Stimulated activated CD8-positive, alpha-beta memory T cell treated with anti-CD3 and anti-CD28 coated beads, Interleukin-4, amount 100 ng/mL, for 24 hours (primary cell): ENCODE measurements around the gene ZKSCAN7.
"Not testable (repeated sequence)": the region's sequence is repeated elsewhere in the genome, so short reads cannot be mapped to it uniquely, and the experiment has no call there.

Experiments
- DNase-seq: peaks from one replicate; pipeline ENCODE4 v3.0.0-alpha.2; 2020; ENCODE audit warnings: low read depth

The ZKSCAN7 gene

GRCh38 chr3:44554626-44555592 lies at the start of gene ZKSCAN7:
Gene ZKSCAN7 (plus strand): TSS chr3:44555193. CDS start chr3:44557048, 1,855 bp downstream.
- DNase-seq = peak; percentile 48

DNA sequence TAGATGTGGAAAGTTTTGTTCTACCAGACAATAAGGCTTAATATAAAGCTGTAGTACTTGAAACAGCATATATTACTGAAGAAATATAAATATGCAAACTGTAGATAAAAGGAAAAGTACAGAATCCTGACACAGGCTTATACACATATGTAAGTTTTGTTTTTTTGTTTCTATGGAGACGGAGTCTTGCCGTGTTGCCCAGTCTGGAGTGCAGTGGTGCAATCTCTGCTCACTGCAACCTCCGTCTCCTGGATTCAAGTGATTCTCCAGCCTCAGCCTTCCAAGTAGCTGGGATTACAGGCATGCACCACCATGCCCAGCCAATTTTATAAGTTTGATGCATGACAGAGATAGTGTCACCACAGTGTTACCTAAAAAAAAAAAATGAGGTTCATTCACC lies 48.4 kb upstream of the ZKSCAN7 start:
- DNase-seq = no peak

DNA sequence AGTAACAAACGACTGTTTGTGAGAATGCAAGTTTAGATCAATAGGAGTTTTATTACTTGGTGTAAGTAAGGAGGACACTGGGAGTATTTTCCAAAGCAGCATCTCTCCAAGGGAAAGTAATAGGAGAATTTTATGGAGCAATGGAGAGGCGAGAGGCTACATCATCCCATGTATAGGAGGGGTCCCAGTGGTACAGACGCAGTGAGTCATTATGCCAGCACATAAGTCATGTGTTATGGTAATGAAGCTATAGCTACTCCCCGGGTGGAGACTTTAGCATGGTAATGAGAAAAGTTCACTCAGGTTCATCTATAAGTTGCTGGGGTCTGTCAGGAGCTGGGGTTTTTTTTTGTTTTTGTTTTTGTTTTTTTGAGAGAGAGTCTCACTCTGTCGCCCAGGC lies 48.0 kb upstream of the ZKSCAN7 start:
- no peak for DNase-seq

DNA sequence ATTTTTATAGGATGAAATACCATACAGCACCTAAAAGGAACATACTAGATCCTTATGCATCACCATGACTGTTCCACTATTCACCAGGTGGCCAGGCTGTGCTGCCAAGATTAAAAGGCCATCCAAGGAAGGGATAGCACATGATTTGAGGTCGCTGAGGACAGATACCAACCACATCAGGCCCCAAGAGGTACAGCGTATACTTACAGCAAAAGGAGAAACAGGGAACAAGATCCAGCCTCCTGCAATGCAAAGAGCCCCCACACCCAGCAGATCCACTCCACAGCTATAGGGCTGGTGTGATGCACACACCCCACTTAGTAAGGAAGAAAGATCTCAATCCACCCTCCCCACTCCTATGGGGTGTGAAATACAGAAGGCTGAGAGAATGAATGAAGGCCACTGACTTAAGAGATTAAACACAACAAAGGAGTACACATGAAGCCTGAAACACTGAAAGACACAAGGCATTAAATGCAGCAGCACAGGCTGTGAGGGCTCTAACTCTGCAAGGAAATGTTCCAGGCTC lies 45.5 kb upstream of the ZKSCAN7 start:
- DNase-seq = no peak

GRCh38 chr3:44510000-44510368 lies 45.0 kb upstream of the ZKSCAN7 start:
- no peak for DNase-seq

DNA sequence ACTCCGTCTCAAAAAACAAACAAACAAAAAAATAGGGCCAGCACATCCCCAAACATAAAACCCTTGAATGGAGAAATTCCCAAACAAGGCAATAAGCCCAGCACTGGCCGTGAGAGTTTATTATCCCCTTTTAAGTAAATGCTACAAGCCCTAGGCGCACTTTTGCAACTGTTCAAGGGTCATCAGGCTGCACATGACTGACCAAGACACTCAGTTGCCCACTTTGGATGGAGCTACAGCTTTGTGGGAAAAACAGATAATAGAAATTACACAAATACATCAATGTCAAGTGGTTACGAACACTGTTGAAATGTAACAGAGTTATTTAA lies 43.8 kb upstream of the ZKSCAN7 start:
- DNase-seq = no peak

DNA sequence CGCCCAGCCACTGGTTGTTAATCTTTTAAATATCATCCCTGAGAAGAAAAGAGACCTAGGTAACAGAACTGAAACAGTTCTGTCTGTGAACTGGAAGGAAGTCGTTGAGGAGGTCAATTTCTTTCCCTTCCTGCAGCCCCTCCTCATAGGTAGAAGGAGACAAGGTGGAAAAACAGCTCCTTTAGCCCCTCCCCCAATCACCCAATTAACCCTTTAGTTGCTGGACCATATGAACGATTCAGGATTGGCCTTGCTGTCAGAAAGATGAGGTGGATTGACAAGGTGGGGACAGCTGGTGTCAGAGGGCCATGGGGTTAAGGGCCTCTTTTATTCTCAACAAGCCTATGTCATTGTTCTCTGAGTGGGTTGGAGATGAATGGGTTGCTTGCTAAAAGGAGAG lies 41.5 kb upstream of the ZKSCAN7 start:
- DNase-seq = no peak

DNA sequence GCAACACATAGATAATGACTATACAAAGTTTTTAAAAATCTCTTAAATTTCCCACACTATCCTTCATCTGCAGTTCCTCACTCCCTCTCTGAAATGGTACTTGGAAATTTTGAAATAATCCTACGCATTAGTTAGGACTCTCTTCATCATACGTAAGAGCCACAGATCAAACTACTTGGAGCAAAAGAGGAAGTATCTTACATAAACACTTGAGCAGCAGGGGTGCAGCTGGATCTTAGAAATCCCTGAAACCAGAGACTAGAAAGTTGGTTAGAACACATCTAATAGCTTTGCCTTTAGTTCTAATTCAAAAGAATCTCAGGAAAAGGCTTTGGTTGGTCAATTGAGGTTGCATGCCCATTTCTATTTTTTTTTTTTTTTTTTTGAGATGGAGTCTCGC lies 38.8 kb upstream of the ZKSCAN7 start:
- no peak for DNase-seq

- no peak for DNase-seq
Observed at GRCh38 chr3:44518782-44519156, 36.2 kb upstream of the ZKSCAN7 start.

DNA sequence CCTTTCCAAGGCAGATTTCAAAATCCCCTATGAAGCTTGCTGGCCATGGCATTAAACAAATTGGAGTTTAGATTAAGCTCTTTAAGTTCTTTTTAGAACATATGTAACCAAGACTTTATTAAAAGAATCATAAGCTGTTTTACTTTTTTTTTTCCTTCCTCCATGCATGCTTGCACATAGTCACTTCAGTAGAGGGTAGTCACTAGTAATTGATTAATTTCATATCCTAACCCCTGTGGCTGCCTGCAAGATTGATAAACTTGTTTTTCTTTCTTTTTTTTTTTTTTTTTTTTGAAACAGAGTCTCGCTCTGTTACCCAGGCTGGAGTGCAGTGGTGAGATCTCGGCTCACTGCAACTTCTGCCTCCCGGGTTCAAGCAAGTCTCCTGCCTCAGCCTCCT lies 33.3 kb upstream of the ZKSCAN7 start:
- no peak for DNase-seq

- no peak for DNase-seq
Observed at GRCh38 chr3:44522494-44522933, 32.5 kb upstream of the ZKSCAN7 start.

DNA sequence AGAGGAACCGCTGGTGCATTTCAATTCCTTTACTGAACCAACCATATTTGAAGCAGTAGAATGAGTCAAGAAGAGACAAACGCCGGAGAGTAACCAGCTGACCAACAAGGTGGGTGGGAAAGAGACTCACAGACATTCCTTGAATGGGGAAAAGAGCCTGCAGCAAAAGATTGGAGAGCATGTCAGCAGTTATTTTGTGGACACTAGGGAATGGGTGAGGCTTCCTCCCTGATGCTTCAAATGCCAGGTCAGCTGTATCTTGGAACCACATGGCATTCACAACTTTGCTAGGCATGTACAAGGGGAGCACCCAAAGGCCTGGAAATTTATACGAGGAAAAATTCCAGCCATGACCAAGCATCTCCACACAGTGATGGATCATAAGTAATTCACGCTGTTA lies 29.9 kb upstream of the ZKSCAN7 start:
- no peak for DNase-seq

- no peak for DNase-seq
Observed at GRCh38 chr3:44529927-44530326, 25.1 kb upstream of the ZKSCAN7 start.

GRCh38 chr3:44530911-44531310 lies 24.1 kb upstream of the ZKSCAN7 start:
- no peak for DNase-seq

- DNase-seq = not testable (repeated sequence)
Observed at GRCh38 chr3:44534659-44535058, 20.3 kb upstream of the ZKSCAN7 start.

GRCh38 chr3:44535364-44535763 lies 19.6 kb upstream of the ZKSCAN7 start:
- DNase-seq = no peak

- not testable (repeated sequence) for DNase-seq
Observed at GRCh38 chr3:44544811-44545210, 10.2 kb upstream of the ZKSCAN7 start.

- DNase-seq = no peak
Observed at GRCh38 chr3:44555723-44556122, 730 bp downstream of the ZKSCAN7 start.

GRCh38 chr3:44557074-44557473 lies 2.1 kb downstream of the ZKSCAN7 start:
- DNase-seq = no peak

- DNase-seq = no peak
Observed at GRCh38 chr3:44561076-44561475, 6.1 kb downstream of the ZKSCAN7 start.

DNA sequence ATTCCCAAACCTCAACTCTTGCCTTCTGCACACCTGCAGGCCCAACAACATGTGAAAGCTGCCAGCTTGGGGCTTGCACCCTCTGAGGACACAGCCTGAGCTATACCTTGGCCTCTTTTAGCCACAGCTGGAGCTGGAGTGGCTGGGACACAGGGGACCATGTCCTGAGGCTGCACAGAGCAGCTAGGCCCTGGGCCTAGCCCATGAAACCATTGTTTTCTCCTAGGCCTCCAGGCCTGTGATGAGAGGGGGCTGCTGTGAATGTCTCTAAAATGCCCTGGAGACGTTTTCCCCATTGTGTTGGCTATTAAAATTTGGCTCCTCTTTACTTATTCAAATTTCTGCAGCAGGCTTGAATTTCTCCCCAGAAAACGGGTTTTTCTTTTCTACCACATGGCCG lies 7.2 kb downstream of the ZKSCAN7 start:
- DNase-seq = no peak

DNA sequence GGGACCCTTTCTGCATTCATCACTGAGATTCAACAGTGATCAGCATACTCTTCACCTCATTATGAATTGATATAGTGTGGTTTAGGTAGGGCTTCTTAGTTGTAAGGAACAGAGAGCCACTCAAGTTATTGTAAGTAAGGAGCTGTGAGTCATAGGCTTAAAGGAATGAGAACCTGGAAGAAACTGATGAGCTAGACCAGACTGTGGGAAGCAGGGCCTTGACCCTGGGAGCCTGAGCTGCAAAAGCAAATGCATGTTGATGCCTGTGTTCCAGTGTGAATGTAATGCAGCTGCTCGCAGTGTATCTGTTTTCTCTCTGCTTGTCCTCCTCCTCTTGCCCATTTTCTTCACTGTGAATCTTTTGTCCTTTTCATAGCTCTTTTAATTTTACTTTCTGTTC lies 13.6 kb downstream of the ZKSCAN7 start:
- DNase-seq = no peak

DNA sequence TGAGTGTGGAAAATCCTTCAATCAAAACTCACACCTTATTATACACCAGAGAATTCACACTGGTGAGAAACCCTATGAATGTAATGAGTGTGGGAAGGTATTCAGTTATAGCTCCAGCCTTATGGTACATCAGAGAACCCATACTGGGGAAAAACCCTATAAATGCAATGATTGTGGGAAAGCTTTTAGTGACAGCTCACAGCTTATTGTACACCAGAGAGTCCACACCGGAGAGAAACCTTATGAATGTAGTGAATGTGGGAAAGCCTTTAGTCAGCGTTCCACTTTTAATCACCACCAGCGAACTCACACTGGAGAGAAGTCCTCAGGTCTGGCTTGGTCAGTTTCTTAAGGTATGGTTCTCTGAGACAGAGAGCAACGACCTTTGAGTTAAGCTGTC lies 16.0 kb downstream of the ZKSCAN7 start:
- no peak for DNase-seq

DNA sequence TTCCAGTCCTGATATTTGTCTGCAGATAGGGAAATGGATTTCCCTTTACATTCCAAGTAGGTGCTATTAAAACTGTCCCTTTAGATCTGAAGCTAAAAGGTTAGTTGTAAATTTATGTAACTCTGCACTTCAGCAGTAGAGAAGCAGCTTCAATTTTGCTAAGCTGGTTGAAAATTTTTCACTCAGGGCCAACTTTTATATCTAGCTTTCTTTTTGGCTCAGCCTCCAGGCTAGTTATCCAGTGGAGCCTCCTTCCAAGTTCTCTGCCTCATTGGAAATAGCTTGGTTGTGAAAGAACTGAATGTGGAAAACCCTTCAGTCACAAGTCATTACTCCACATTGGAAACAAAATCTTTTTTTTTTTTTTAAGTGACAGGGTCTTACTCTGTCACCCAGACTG lies 21.6 kb downstream of the ZKSCAN7 start:
- no peak for DNase-seq
